PC-3 (cell line): ENCODE measurements around the gene KCNG3.

ENCODE experiments used
- EZH2 ChIP-seq: fragments of 300-600 bp; sonication (generic); IDR thresholded peaks from one replicate; pipeline ENCODE4 v1.6.1; 2017; ENCODE audit warnings: antibody characterized with exemption, mild to moderate bottlenecking, low read length; ENCODE audit not compliant: unreplicated experiment
- TF ChIP-seq, protein P1 (sequence below): fragments of 300-600 bp; sonication (generic); conservative IDR thresholded peaks from 2 replicates; pipeline ENCODE4 v1.5.1; 2017; ENCODE audit warnings: antibody characterized with exemption, low read depth, mild to moderate bottlenecking, low read length

DNA sequence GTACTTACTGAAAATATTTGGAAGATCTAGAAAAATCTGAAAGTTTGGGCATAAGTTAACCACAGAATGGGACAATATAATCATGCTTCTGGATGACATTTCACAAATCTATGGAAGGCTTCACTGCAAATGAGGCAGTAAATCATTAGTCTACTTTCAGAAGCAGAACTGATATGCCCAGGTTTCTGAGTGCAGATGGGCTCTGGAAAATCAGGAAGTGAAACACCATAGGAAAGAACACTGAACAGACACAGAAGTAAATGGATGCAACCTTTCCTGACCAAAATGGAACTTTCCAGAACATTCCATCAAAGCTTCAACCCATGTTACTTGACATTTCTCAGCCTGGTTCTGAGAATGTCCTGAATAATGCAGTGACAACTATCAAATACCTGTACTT lies 55.1 kb downstream of the KCNG3 start:
- TF ChIP-seq, protein P1, sequence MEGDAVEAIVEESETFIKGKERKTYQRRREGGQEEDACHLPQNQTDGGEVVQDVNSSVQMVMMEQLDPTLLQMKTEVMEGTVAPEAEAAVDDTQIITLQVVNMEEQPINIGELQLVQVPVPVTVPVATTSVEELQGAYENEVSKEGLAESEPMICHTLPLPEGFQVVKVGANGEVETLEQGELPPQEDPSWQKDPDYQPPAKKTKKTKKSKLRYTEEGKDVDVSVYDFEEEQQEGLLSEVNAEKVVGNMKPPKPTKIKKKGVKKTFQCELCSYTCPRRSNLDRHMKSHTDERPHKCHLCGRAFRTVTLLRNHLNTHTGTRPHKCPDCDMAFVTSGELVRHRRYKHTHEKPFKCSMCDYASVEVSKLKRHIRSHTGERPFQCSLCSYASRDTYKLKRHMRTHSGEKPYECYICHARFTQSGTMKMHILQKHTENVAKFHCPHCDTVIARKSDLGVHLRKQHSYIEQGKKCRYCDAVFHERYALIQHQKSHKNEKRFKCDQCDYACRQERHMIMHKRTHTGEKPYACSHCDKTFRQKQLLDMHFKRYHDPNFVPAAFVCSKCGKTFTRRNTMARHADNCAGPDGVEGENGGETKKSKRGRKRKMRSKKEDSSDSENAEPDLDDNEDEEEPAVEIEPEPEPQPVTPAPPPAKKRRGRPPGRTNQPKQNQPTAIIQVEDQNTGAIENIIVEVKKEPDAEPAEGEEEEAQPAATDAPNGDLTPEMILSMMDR = no peak
- TF ChIP-seq EZH2 = no peak
